Suprapubic skin (tissue), 4 donors: ENCODE data around the gene ACTG1. TPM values are rescaled to one million over a fixed set of nuclear protein-coding genes. Genes with fewer than 3 reads are reported as not detected.
"Not testable (repeated sequence)": the region's sequence is repeated elsewhere in the genome, so short reads cannot be mapped to it uniquely, and the experiment has no call there.

ENCODE experiments used
- DNase-seq, 2 donors: peaks; one replicate each; pipeline ENCODE4 v3.0.0-alpha.2; 2019; ENCODE audit warnings: low spot score in 2 of 2
- H3K27ac ChIP-seq: fragments of 200-600 bp; sonication (generic); one replicate; pipeline ENCODE4 v1.5.1; 2019
- H3K27me3 ChIP-seq: fragments of 200-600 bp; sonication (generic); one replicate; pipeline ENCODE4 v1.5.1; 2019
- H3K36me3 ChIP-seq: fragments of 200-600 bp; sonication (generic); one replicate; pipeline ENCODE4 v1.5.1; 2019
- H3K4me1 ChIP-seq: fragments of 200-600 bp; sonication (generic); one replicate; pipeline ENCODE4 v1.5.1; 2019
- H3K4me3 ChIP-seq: fragments of 200-600 bp; sonication (generic); one replicate; pipeline ENCODE4 v1.5.1; 2019; ENCODE audit warnings: mild to moderate bottlenecking
- H3K9me3 ChIP-seq: fragments of 200-600 bp; sonication (generic); one replicate; pipeline ENCODE4 v1.5.1; 2019
- EP300 ChIP-seq: sonication (generic); formaldehyde crosslinking; IDR thresholded peaks from one replicate; pipeline ENCODE4 v1.6.1; 2017; ENCODE audit warnings: antibody characterized with exemption
- POLR2A ChIP-seq, 2 donors: fragments of 450-650 bp; IDR thresholded peaks; one replicate each; pipeline ENCODE4 v1.6.1; 2017; ENCODE audit warnings: antibody characterized with exemption in 2 of 2, mild to moderate bottlenecking in 2 of 2, moderate library complexity in 2 of 2
- POLR2AphosphoS5 ChIP-seq, 3 donors: sonication (generic); formaldehyde crosslinking; IDR thresholded peaks; one replicate each; pipeline ENCODE4 v1.6.1; 2017; ENCODE audit warnings: antibody characterized with exemption in 3 of 3
- WGBS: methylation state at CpG from one replicate; pipeline ENCODE4 v1.1.5; 2018; 5-methylcytosine and 5-hydroxymethylcytosine counted together
- total RNA-seq, 4 donors: library from RNA; depleted of rRNA; stranded (reverse); fragments of >200 nt; gene quantifications; one replicate each; pipeline ENCODE4 v1.1.0, GENCODE V29; 2016
- TF ChIP-seq, protein P1 (sequence below), 2 donors: fragments of 200-600 bp in 1 of 2; fragments of 450-650 bp in 1 of 2; sonication (generic) in 1 of 2; IDR thresholded peaks; one replicate each; pipeline ENCODE4 v1.5.1; 2016 to 2019; ENCODE audit warnings: antibody characterized with exemption in 2 of 2, mild to moderate bottlenecking in 1 of 2, moderate library complexity in 1 of 2

The ACTG1 gene
- total RNA-seq, 4 donors from 2014 or later, result 2,659 to 6,485 (median 4,163) TPM

DNA sequence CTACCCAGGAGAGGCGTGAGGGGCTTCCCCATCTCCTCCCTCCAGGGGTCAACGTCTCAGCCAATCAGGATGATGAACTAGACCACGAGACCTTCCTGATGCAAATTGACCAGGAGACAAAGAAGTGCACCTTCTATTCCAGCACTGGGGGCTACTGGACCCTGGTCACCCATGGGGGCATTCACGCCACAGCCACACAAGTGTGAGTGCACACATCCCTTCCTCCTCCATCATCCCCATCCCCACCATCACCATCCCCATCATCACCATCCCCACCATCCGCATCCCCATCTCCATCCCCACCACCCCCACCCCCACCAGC lies 22.4 kb upstream of the ACTG1 start:
- peaks cover 13% of the 10 kb centered on the region for H3K36me3 ChIP-seq
- H3K4me3 ChIP-seq, result no peak overlapping the region
- no peak overlapping the region for H3K27ac ChIP-seq
- peaks cover 29% of the 10 kb centered on the region for H3K27me3 ChIP-seq
- 84% methylated on average over 5 of the region's 5 CpGs for WGBS
- no peak for TF ChIP-seq EP300
- H3K4me1 ChIP-seq, result peaks cover 19% of the 10 kb centered on the region
- no peak for DNase-seq
- no peaks in the 10 kb centered on the region for H3K9me3 ChIP-seq

DNA sequence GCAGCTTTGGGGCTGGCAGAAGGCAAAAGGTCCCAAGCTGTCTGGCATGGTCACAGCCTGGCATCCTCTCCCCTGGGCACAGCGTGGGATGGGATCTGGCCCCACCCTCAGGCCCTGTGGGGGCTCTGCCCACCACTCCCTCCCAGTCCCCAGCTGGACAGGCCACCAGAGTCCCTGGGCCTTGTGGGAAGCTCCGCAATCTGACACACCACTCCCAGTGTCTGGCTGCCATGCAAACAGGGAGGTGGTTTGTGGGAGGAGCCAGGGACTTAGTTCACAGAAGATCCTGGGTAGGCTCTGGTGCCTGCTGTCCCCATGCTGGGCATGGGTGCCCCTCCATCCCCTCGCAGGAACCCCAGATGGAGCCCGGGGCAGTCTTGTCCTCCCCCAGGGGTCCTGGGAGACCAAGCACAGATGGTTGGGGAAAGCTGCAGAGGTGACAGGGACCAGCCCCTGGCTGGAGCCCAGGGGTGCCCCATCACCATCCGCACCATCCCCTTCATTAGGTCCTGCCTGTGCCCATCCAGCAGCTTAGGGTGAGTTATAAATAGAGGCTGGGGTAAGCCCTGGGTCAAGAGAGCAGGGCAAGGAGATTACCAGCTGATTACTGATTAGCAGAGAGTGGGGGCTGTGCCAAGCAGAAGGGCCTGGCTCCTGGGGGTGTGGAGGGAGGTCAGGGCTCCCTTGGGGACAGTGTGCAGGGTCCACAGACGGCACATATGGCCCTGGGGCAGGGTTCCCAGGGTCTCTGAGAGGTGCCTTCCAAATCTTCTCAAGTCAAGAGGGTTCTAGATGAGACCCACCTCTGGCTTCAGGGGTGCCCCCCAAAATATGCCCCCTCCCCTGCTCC lies 21.8 kb upstream of the ACTG1 start:
- Histone ChIP-seq H3K4me3 (no peak overlapping the region), H3K27me3 (peaks cover 32% of the 10 kb centered on the region), H3K4me1 (peaks cover 19% of the 10 kb centered on the region), H3K36me3 (peaks cover 8% of the 10 kb centered on the region), H3K9me3 (no peaks in the 10 kb centered on the region), H3K27ac (no peak overlapping the region)
- WGBS, result 73% methylated on average over 2 of the region's 6 CpGs
- DNase-seq, result no peak
- TF ChIP-seq, protein P1, sequence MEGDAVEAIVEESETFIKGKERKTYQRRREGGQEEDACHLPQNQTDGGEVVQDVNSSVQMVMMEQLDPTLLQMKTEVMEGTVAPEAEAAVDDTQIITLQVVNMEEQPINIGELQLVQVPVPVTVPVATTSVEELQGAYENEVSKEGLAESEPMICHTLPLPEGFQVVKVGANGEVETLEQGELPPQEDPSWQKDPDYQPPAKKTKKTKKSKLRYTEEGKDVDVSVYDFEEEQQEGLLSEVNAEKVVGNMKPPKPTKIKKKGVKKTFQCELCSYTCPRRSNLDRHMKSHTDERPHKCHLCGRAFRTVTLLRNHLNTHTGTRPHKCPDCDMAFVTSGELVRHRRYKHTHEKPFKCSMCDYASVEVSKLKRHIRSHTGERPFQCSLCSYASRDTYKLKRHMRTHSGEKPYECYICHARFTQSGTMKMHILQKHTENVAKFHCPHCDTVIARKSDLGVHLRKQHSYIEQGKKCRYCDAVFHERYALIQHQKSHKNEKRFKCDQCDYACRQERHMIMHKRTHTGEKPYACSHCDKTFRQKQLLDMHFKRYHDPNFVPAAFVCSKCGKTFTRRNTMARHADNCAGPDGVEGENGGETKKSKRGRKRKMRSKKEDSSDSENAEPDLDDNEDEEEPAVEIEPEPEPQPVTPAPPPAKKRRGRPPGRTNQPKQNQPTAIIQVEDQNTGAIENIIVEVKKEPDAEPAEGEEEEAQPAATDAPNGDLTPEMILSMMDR (IDR thresholded peaks at IDR 0.05), result no peak
- TF ChIP-seq EP300 (no peak), POLR2AphosphoS5 (IDR thresholded peaks at IDR 0.05) (no peak), POLR2A (IDR thresholded peaks at IDR 0.05) (no peak)

DNA sequence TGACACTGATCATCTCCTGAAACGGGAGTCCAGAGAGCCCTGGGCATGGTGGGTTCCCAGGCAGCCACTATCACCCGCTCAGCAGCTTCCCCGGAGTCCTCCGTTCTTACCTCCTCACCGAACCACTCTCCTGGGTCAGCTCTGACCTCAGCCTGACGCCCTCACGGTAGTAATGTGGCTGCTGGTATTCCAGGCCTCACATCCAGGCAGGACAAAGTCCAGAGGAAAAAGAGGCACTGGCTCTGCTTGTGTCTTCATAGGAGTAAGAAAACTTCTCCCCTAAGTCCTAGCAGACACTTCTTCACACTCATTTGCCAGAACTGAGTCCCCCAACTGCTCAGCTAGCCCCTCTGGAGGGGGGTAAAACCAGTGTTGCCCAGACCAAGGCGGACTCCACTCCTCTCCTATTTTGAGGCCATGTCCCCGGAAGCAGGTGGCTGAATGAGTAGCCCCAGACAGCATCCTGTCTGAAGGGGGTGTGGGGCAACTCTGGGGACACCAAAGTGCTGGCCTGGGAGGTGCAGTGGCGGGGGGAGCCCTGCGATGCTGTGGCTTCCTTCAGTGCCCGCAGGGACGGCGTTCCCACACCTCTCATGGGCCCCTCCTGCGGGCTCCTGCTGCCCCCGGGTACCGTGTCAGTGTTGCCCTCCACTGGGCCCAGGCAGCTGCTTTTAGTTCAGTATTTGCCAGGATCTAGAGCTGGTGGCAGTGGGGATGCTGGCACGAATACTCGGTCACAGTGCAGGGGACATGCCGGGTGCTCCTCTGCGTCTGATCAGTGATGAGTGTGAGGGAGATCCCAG lies 20.9 kb upstream of the ACTG1 start:
- Histone ChIP-seq H3K27me3 (peaks cover 40% of the 10 kb centered on the region), H3K9me3 (no peaks in the 10 kb centered on the region), H3K4me1 (peaks cover 19% of the 10 kb centered on the region), H3K4me3 (no peak overlapping the region), H3K36me3 (no peaks in the 10 kb centered on the region), H3K27ac (no peak overlapping the region)
- TF ChIP-seq POLR2AphosphoS5 (IDR thresholded peaks at IDR 0.05) (no peak), POLR2A (IDR thresholded peaks at IDR 0.05) (no peak), EP300 (no peak)
- TF ChIP-seq, protein P1 (IDR thresholded peaks at IDR 0.05), result no peak
- no peak for DNase-seq
- 59% methylated on average over 10 of the region's 21 CpGs for WGBS

DNA sequence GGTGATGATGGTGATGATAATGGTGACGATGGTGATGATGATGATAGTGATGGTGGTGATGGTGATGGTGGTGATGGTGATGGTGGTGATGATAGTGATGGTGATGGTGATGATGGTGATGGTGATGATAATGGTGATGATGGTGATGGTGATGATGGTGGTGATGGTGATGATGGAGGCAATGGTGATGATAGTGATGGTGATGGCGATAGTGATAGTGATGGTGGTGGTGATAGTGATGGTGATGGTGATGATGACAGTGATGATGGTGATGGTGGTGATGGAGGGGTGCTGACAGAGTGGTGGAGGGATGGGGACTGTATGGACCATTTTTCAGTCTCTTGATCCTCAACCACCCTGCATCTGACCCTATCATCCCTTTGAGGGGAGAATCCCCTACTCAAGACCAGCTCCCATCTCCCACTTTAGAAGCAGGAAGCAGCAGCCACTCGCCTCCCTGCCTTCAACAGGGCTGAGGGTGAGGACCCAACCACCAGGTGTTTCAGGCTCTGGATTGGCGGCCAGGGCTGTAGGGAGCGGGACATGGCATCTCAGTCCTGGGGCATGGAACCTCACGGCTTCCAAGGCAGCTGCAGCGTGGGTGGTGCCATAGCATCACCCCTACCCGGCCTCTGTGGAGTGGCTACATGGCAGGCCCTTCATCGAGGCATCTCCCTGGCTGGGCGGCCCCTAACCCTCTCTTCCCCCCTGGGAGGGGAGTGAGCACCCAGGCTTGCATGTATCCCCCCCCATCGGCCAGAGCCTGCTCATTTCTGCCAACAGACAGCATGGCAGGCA lies 20.1 kb upstream of the ACTG1 start:
- Histone ChIP-seq H3K4me3 (no peak overlapping the region), H3K36me3 (no peaks in the 10 kb centered on the region), H3K27me3 (peaks cover 44% of the 10 kb centered on the region), H3K4me1 (peaks cover 24% of the 10 kb centered on the region), H3K9me3 (no peaks in the 10 kb centered on the region), H3K27ac (no peak overlapping the region)
- 90% methylated on average over 5 of the region's 11 CpGs for WGBS
- TF ChIP-seq, protein P1 (IDR thresholded peaks at IDR 0.05), result no peak
- no peak for TF ChIP-seq POLR2AphosphoS5 (IDR thresholded peaks at IDR 0.05)
- no peak for TF ChIP-seq EP300
- TF ChIP-seq POLR2A (IDR thresholded peaks at IDR 0.05), result no peak
- no peak for DNase-seq

DNA sequence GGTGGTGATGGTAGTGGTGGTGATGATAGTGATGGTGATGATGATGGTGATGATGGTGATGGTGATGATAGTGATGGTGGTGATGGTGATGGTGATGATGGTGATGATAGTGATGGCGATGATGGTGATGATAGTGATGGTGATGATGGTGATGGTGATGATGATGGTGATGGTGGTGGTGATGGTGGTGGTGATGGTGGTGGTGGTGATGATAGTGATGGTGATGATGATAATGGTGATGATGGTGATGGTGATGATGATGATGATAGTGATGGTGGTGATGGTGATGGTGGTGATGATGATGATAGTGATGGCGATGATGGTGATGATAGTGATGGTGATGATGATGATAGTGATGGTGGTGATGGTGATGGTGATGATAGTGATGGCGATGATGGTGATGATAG lies 19.4 kb upstream of the ACTG1 start:
- not testable (repeated sequence) for H3K27ac ChIP-seq, H3K4me3 ChIP-seq, DNase-seq, H3K36me3 ChIP-seq, H3K9me3 ChIP-seq
- peaks cover 44% of the 10 kb centered on the region for H3K27me3 ChIP-seq
- H3K4me1 ChIP-seq, result peaks cover 20% of the 10 kb centered on the region
- WGBS, result 88% methylated on average over 3 of the region's 3 CpGs

DNA sequence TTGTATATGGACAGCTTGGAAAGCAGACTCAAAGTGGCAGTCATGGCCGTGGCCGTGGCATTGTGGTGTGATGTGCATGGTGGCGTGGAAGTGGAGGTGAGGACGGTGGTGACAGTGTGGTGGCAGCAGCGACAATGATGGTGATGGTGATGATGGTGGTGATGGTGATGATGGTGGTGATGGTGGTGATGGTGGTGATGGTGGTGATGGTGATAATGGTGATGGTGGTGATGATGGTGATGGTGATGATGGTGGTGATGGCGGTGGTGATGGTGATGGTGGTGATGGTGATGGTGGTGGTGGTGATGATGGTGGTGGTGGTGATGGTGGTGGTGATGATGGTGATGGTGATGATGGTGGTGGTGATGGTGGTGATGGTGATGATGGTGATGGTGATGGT lies 18.4 kb upstream of the ACTG1 start:
- H3K9me3 ChIP-seq, H3K36me3 ChIP-seq, DNase-seq, H3K27ac ChIP-seq, H3K4me3 ChIP-seq: not testable (repeated sequence)
- H3K4me1 ChIP-seq, result peaks cover 11% of the 10 kb centered on the region
- WGBS, result 80% methylated on average over 6 of the region's 6 CpGs
- peaks cover 39% of the 10 kb centered on the region for H3K27me3 ChIP-seq
